Smooth muscle cell (in vitro differentiated cells): ENCODE measurements around the gene KCTD18. TPM values are rescaled to one million over a fixed set of nuclear protein-coding genes. Genes with fewer than 3 reads are reported as not detected.

ENCODE experiments used
- DNase-seq: peaks from one replicate; lab custom pipeline; 2025; ENCODE audit not compliant: unreplicated experiment; lab: John Stamatoyannopoulos, UW
- H2AFZ ChIP-seq: fragments of 200-600 bp; sonication (generic); 2 replicates; pipeline ENCODE4 v1.6.0; 2016; ENCODE audit warnings: antibody characterized with exemption, low read depth, mild to moderate bottlenecking
- H3F3A ChIP-seq: fragments of 200-600 bp; sonication (generic); 2 replicates; pipeline ENCODE4 v1.6.0; 2017; ENCODE audit warnings: antibody characterized with exemption, low read depth
- H3K27ac ChIP-seq: fragments of 200-600 bp; sonication (generic); 2 replicates; pipeline ENCODE4 v1.5.1; 2016; ENCODE audit warnings: low read depth, mild to moderate bottlenecking
- H3K27me3 ChIP-seq: fragments of 200-600 bp; sonication (generic); 2 replicates; pipeline ENCODE4 v1.6.1; 2016; ENCODE audit warnings: low read depth, mild to moderate bottlenecking
- H3K36me3 ChIP-seq: fragments of 200-600 bp; sonication (generic); 2 replicates; pipeline ENCODE4 v1.5.1; 2016; ENCODE audit warnings: low read depth
- H3K4me1 ChIP-seq: fragments of 200-600 bp; sonication (generic); 2 replicates; pipeline ENCODE4 v1.5.1; 2016; ENCODE audit warnings: low read depth
- H3K4me2 ChIP-seq: fragments of 200-600 bp; sonication (generic); 2 replicates; pipeline ENCODE4 v1.6.0; 2016; ENCODE audit warnings: mild to moderate bottlenecking
- H3K4me3 ChIP-seq: fragments of 200-600 bp; sonication (generic); 2 replicates; pipeline ENCODE4 v1.5.1; 2016; ENCODE audit warnings: mild to moderate bottlenecking
- H3K79me2 ChIP-seq: fragments of 200-600 bp; sonication (generic); 2 replicates; pipeline ENCODE4 v1.6.0; 2016; ENCODE audit warnings: low read depth, mild to moderate bottlenecking
- H3K9ac ChIP-seq: fragments of 200-600 bp; sonication (generic); 2 replicates; pipeline ENCODE4 v1.6.0; 2016; ENCODE audit warnings: low read depth
- H3K9me3 ChIP-seq: fragments of 200-600 bp; sonication (generic); replicated peaks from 2 replicates; pipeline ENCODE4 v1.5.1; 2016; ENCODE audit warnings: low read depth
- H4K20me1 ChIP-seq: fragments of 200-600 bp; sonication (generic); 2 replicates; pipeline ENCODE4 v1.6.0; 2016; ENCODE audit warnings: low read depth
- CTCF ChIP-seq: fragments of 200-600 bp; sonication (generic); IDR thresholded peaks from 2 replicates; pipeline ENCODE4 v1.5.1; 2017; ENCODE audit warnings: borderline replicate concordance, mild to moderate bottlenecking, antibody characterized with exemption; ENCODE audit not compliant: insufficient read depth, poor library complexity, severe bottlenecking
- WGBS: methylation state at CpG from one replicate; pipeline ENCODE4 v1.1.7; 2016; ENCODE audit warnings: low lambda C conversion rate; 5-methylcytosine and 5-hydroxymethylcytosine counted together
- polyA plus RNA-seq: library from polyadenylated mRNA; unstranded; fragments of >200 nt; fragmentation: Nextera tagmentation; extraction: Ambion mirVana; gene quantifications from 2 replicates; pipeline ENCODE4 v1.2.1, GENCODE V29; 2016
- total RNA-seq: library from RNA; depleted of rRNA; stranded (reverse); fragments of >200 nt; gene quantifications from 2 replicates; pipeline ENCODE4 v1.2.3, GENCODE V29; 2014

KCTD18 gene
- total and polyA plus RNA-seq, 2 experiments from 2014 or later: 10.3 to 10.9 TPM

GRCh38 chr2:200453142-200453852 lies 56.6 kb downstream of the KCTD18 start:
- no peaks in the 10 kb centered on the region for H3K9me3 ChIP-seq
- WGBS: 90% methylated on average over 8 of the region's 8 CpGs
- H3K36me3 ChIP-seq: no peaks in the 10 kb centered on the region
- H3K27me3 ChIP-seq: no peaks in the 10 kb centered on the region
- no peak overlapping the region for H2AFZ ChIP-seq
- no peaks in the 10 kb centered on the region for H3K79me2 ChIP-seq
- DNase-seq: no peak
- peaks cover 31% of the 10 kb centered on the region for H4K20me1 ChIP-seq
- H3F3A ChIP-seq: peaks cover 26% of the 10 kb centered on the region
- H3K27ac ChIP-seq: no peak overlapping the region
- H3K4me2 ChIP-seq: no peak overlapping the region
- no peaks in the 10 kb centered on the region for H3K4me1 ChIP-seq
- no peak overlapping the region for H3K4me3 ChIP-seq
- TF ChIP-seq CTCF: no peak
- no peak overlapping the region for H3K9ac ChIP-seq

GRCh38 chr2:200452377-200452776 lies 57.5 kb downstream of the KCTD18 start:
- Histone ChIP-seq H3K36me3 (no peaks in the 10 kb centered on the region), H3K27ac (peak overlapping the region; percentile 3), H3F3A (peaks cover 26% of the 10 kb centered on the region), H3K4me2 (no peak overlapping the region), H3K9me3 (no peaks in the 10 kb centered on the region), H3K27me3 (no peaks in the 10 kb centered on the region), H3K4me1 (no peaks in the 10 kb centered on the region), H4K20me1 (peaks cover 35% of the 10 kb centered on the region), H2AFZ (no peak overlapping the region), H3K79me2 (no peaks in the 10 kb centered on the region), H3K4me3 (no peak overlapping the region), H3K9ac (no peak overlapping the region)
- 96% methylated on average over 2 of the region's 2 CpGs for WGBS
- no peak for DNase-seq
- TF ChIP-seq CTCF: no peak

- H3K27me3 ChIP-seq: no peaks in the 10 kb centered on the region
- no peak overlapping the region for H2AFZ ChIP-seq
- H3K9ac ChIP-seq: no peak overlapping the region
- peaks cover 26% of the 10 kb centered on the region for H3F3A ChIP-seq
- no peaks in the 10 kb centered on the region for H3K9me3 ChIP-seq
- TF ChIP-seq CTCF: no peak
- H3K79me2 ChIP-seq: no peaks in the 10 kb centered on the region
- no peaks in the 10 kb centered on the region for H3K36me3 ChIP-seq
- H3K27ac ChIP-seq: peak overlapping the region; percentile 3
- WGBS: 98% methylated on average over 2 of the region's 2 CpGs
- peaks cover 39% of the 10 kb centered on the region for H4K20me1 ChIP-seq
- H3K4me2 ChIP-seq: no peak overlapping the region
- no peaks in the 10 kb centered on the region for H3K4me1 ChIP-seq
- no peak overlapping the region for H3K4me3 ChIP-seq
- DNase-seq: no peak
Measured at GRCh38 chr2:200451511-200451910, 58.4 kb downstream of the KCTD18 start.

- H3K36me3 ChIP-seq: peaks cover 4% of the 10 kb centered on the region
Measured at GRCh38 chr2:200450288-200450687, 59.6 kb downstream of the KCTD18 start.

More at GRCh38 chr2:200450288-200450687, 59.6 kb downstream of the KCTD18 start:
- Histone ChIP-seq H3K4me2 (no peak overlapping the region), H3K9me3 (no peaks in the 10 kb centered on the region), H4K20me1 (peaks cover 45% of the 10 kb centered on the region), H3F3A (peaks cover 26% of the 10 kb centered on the region), H3K27ac (no peak overlapping the region), H3K4me3 (no peak overlapping the region), H3K79me2 (peaks cover under 1% of the 10 kb centered on the region), H3K27me3 (no peaks in the 10 kb centered on the region), H3K9ac (no peak overlapping the region), H3K4me1 (no peaks in the 10 kb centered on the region), H2AFZ (no peak overlapping the region)
- WGBS: 96% methylated on average over 2 of the region's 2 CpGs
- TF ChIP-seq CTCF: no peak
- DNase-seq: no peak
